Neutrophil (primary cell): ENCODE results near the gene SPSB1.

Source experiments
- H3K27ac ChIP-seq: fragments of 200-600 bp; sonication (generic); 2 replicates; pipeline ENCODE4 v1.5.1; 2016; ENCODE audit warnings: mild to moderate bottlenecking, moderate library complexity
- H3K27me3 ChIP-seq: fragments of 200-600 bp; sonication (generic); 2 replicates; pipeline ENCODE4 v1.6.0; 2016; ENCODE audit warnings: mild to moderate bottlenecking
- H3K36me3 ChIP-seq: fragments of 200-600 bp; sonication (generic); 2 replicates; pipeline ENCODE4 v1.5.1; 2017
- H3K4me1 ChIP-seq, 2 experiments: fragments of 200-600 bp in 1 of 2; sonication (generic) in 1 of 2; 1 replicate in 1 of 2; 2 replicates in 1 of 2; pipeline versions ENCODE4 v1.5.1 to v1.6.1; 2013 to 2016; ENCODE audit warnings: low read depth in 1 of 2, low read length in 1 of 2, mild to moderate bottlenecking in 1 of 2, moderate library complexity in 1 of 2; ENCODE audit not compliant: control insufficient read depth in 1 of 2, insufficient read depth in 1 of 2
- H3K4me3 ChIP-seq, 2 experiments: fragments of 200-600 bp in 1 of 2; sonication (generic) in 1 of 2; 1 replicate in 1 of 2; 2 replicates in 1 of 2; pipeline ENCODE4 v1.5.1; 2013 to 2016; ENCODE audit warnings: low read depth in 1 of 2, low read length in 1 of 2, mild to moderate bottlenecking in 1 of 2, moderate library complexity in 1 of 2
- H3K9me3 ChIP-seq: fragments of 200-600 bp; sonication (generic); 2 replicates; pipeline ENCODE4 v1.5.1; 2016
- TF ChIP-seq, protein P1 (sequence below): fragments of 200-600 bp; sonication (generic); IDR thresholded peaks from 2 replicates; pipeline ENCODE4 v1.5.1; 2016; ENCODE audit warnings: antibody characterized with exemption

Gene SPSB1

DNA sequence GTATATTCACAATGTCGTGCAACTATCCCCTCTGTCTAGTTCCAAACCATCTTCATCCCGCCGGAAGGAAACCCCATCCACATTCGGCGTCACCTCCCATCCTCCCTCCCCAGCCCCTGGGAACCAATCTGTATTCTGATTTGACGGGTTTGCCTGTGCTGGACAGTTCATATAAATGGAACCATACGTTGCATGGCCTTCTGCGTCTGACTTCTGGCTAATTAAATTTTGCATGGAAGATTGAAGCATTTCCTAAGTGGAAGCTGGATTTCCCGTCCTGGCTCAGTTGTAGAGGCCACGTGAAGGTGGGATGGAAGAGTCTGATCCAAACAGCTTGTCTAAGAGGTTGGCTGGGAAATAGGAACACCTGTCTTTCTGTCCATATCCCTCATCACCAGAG is 14.6 kb downstream of the SPSB1 start:
- TF ChIP-seq, protein P1, sequence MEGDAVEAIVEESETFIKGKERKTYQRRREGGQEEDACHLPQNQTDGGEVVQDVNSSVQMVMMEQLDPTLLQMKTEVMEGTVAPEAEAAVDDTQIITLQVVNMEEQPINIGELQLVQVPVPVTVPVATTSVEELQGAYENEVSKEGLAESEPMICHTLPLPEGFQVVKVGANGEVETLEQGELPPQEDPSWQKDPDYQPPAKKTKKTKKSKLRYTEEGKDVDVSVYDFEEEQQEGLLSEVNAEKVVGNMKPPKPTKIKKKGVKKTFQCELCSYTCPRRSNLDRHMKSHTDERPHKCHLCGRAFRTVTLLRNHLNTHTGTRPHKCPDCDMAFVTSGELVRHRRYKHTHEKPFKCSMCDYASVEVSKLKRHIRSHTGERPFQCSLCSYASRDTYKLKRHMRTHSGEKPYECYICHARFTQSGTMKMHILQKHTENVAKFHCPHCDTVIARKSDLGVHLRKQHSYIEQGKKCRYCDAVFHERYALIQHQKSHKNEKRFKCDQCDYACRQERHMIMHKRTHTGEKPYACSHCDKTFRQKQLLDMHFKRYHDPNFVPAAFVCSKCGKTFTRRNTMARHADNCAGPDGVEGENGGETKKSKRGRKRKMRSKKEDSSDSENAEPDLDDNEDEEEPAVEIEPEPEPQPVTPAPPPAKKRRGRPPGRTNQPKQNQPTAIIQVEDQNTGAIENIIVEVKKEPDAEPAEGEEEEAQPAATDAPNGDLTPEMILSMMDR = no peak
- Histone ChIP-seq H3K4me1 (no peaks in the 10 kb centered on the region), H3K27ac (no peak overlapping the region), H3K4me3 (no peak overlapping the region), H3K36me3 (no peaks in the 10 kb centered on the region), H3K27me3 (peaks cover 4% of the 10 kb centered on the region), H3K9me3 (no peaks in the 10 kb centered on the region)

DNA sequence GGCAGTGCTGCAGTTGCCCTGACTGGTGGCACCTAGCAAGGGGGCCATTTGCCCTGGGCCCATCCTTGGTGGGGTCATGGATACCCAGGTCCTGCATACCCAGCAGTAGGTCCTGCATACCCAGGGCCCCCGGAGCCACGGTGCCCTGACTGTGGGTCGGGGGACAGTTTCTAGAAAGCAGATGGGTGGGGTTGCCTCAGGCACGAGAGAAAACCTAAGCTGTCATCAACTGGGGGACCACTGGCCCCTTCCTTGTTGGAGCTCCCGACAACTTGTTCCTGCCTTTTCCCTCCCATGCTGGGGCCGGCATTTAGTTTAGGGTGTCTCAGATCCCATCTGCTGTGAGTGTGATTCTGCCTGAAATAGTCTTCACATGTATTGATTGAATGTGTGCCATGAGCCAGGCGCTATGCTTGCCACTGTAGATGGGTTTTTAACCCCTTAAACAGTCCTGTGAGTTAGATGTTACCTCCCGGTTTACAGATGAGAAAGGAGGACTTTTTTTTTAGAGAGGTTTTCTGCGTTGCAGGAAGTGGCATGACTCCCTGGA is 15.6 kb downstream of the SPSB1 start:
- no peak overlapping the region for H3K27ac ChIP-seq
- peaks cover 4% of the 10 kb centered on the region for H3K27me3 ChIP-seq
- H3K9me3 ChIP-seq = no peaks in the 10 kb centered on the region
- H3K36me3 ChIP-seq = no peaks in the 10 kb centered on the region
- TF ChIP-seq, protein P1 = no peak
- no peaks in the 10 kb centered on the region for H3K4me1 ChIP-seq
- no peak overlapping the region for H3K4me3 ChIP-seq

DNA sequence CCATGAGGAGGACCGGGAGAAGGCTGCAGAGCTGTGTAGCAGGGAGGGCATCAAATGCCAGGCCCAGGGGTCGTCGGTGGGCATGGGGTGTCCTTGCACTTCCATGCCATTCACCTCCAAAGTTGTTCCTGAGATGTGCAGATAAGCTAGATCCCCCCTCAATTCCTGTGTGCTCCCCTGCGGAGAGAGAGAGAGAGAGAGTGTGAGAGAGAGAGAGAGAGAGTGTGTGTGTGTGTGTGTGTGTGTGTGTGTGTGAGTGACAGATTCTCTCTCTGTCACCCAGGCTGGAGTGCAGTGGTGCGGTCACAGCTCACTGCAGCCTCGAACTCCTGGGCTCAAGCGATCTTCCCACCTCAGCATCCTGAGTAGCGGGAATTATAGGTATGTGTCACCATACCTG is 16.4 kb downstream of the SPSB1 start:
- Histone ChIP-seq H3K27me3 (no peaks in the 10 kb centered on the region), H3K27ac (no peak overlapping the region), H3K36me3 (no peaks in the 10 kb centered on the region), H3K9me3 (no peaks in the 10 kb centered on the region), H3K4me1 (no peaks in the 10 kb centered on the region), H3K4me3 (no peak overlapping the region)
- TF ChIP-seq, protein P1 = no peak

DNA sequence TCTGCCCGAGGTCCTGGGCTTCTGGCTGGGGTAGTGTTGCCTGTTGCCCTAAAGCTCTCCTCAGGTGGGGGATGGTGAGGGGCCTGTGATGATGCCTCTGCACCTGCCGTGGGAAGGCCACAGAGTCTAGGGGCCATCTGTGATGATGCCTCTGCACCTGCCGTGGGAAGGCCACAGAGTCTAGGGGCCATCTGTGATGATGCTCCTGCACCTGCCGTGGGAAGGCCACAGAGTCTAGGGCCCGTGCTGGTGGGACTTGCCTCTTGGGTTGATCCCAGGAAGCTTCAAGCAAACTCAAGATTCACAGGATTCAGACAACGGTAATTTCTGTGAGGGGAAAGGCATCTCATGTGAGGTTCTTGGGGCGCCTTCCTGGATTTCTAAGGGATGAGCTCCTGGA is 17.3 kb downstream of the SPSB1 start:
- H3K36me3 ChIP-seq = no peaks in the 10 kb centered on the region
- no peaks in the 10 kb centered on the region for H3K27me3 ChIP-seq
- TF ChIP-seq, protein P1 = no peak
- H3K4me1 ChIP-seq = no peaks in the 10 kb centered on the region
- no peaks in the 10 kb centered on the region for H3K9me3 ChIP-seq
- no peak overlapping the region for H3K27ac ChIP-seq
- H3K4me3 ChIP-seq = no peak overlapping the region

DNA sequence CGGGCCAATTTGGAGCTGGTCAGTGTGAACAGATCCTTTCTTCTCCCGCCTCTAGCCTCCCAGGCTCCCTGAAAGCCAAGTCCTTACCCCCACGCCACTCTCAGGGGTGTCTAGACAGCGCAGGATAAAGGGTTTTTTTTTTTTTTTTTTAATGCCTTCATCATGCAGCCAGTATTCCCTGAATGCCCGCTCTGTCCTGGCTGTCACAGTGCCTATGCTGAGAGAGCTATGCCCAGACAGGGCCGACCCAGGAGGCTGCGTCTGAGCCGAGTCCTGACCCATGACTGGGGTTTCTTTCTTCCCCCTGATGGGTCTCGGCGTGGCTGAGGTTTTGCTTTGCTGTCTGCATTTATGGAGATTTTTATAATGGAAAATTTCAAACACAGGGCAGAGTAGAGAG is 18.3 kb downstream of the SPSB1 start:
- Histone ChIP-seq H3K4me1 (no peaks in the 10 kb centered on the region), H3K4me3 (no peak overlapping the region), H3K9me3 (no peaks in the 10 kb centered on the region), H3K36me3 (no peaks in the 10 kb centered on the region), H3K27me3 (peaks cover under 1% of the 10 kb centered on the region), H3K27ac (no peak overlapping the region)
- TF ChIP-seq, protein P1 = no peak

DNA sequence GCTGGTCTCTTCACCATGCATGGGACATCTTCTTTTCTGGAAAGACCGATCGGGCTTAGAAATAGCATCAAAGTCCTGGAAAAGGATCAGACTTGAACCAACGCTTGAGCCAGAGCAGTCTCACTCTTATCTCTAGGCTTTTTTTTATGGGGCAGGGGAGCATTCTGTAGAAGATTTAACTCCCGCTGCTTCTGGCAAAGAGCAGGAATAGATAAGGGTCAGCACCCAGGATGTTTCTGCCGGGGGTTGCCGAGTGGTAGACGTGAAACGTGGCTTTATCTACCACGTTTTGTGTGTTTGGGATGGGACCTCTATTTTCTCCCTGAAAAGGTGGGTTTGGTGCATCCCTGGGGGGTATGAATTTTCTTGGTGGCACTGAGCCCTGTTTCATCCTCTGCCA is 18.8 kb downstream of the SPSB1 start:
- no peaks in the 10 kb centered on the region for H3K4me1 ChIP-seq
- no peak overlapping the region for H3K27ac ChIP-seq
- TF ChIP-seq, protein P1 = no peak
- peaks cover 5% of the 10 kb centered on the region for H3K27me3 ChIP-seq
- no peaks in the 10 kb centered on the region for H3K9me3 ChIP-seq
- H3K4me3 ChIP-seq = no peak overlapping the region
- no peaks in the 10 kb centered on the region for H3K36me3 ChIP-seq
